ENCODE measurements around the gene ATP23.

- TF ChIP-seq GABPA (IDR thresholded peaks at IDR 0.05; ENCODE audit: low read depth) (no peak), USF2 (IDR thresholded peaks at IDR 0.05; ENCODE audit: borderline replicate concordance, low read depth, low read length) (no peak), SMC3 (IDR thresholded peaks at IDR 0.05; ENCODE audit: low read depth, low read length) (no peak), SIN3A (IDR thresholded peaks at IDR 0.05; ENCODE audit: borderline replicate concordance, low read depth, low read length) (no peak), POLR2AphosphoS5 (IDR thresholded peaks at IDR 0.05; ENCODE audit: low read depth, low read length) (no peak), MAX (IDR thresholded peaks at IDR 0.05; ENCODE audit: low read depth) (no peak), REST (IDR thresholded peaks at IDR 0.05; ENCODE audit: low read depth, low read length) (no peak), EP300 (IDR thresholded peaks at IDR 0.05; ENCODE audit: borderline replicate concordance in 1 of 2, low read depth in 1 of 2, low read length in 1 of 2) (no peak)
These were observed 14.3 kb upstream of the ATP23 start for GRCh38 chr12:57927086-57927485.
